ENCODE measurements around the gene ARHGEF26.

DNA sequence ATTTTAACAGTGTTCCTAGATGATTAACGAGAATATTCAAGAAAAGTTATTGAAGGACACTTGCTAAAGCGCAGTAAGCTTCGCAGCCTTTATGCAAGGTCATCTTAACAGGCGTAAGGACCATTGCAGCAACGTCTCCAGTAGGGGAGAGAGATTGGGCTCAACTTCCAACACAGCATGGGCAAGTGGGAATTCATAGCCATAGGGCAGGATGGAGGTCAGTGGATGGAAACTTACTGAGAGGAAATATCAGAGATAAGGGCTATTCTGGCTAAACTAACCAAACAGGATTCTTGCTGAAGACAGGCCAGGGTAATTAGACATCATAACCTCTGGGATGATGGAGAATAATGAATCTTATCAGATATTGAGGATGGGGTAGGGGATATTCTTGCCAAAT, 120.3 kb downstream of the ARHGEF26 start:
- no peak for TF ChIP-seq CTCF (IDR thresholded peaks at IDR 0.05; ENCODE audit: low read length)
- no peak for TF ChIP-seq EZH2 (IDR thresholded peaks at IDR 0.05; ENCODE audit: borderline replicate concordance, low read length)

Measured in OCI-LY1 (cell line).